ENCODE measurements around the gene CFAP45. TPM values are rescaled to one million over a fixed set of nuclear protein-coding genes. Genes with fewer than 3 reads are reported as not detected.

Gene CFAP45
- polyA plus RNA-seq, 1 of the 3 experiments (the other 2 are of a cell fraction), result 0.74 TPM

DNA sequence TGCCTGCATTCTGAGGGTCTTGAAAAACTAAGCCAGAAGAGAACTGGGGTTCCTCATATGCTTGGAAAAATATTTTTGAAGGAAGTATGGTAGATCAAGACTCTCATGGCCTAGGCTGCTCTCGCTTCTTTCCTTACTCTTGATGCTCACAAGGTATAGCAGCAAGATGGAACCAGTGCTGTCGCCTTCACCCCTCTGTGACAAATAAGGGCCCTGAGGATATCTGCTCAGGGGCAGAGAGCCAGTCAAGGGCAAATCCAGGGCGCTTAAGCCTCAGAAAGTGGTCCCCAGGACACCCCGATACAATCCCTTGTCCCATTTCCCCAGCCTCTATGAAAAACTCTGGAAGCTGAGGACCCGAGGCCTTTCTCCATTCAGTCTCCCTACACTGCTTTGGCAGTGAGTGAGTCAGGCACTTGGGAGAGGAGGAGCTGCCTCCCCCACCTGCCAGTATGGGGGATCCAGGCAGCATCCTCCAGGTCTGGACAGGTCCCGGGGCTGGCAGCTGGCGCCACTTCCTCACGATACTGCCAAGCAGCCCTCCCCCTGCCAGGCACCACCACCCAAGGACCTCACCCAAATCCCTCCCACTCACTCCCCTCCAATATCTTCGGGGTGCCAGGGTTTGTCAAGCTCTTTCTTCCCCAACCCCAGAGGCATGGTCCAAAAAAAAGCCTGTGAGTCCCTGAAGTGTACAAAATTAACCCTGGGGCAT, 44.1 kb upstream of the CFAP45 start:
- H3K4me2 ChIP-seq, result peak overlapping the region; percentile 92; the same call in 1 of the 2 replicates
- WGBS (ENCODE audit: low lambda C conversion rate), result 84% methylated on average over 8 of the region's 9 CpGs
- DNase-seq, result no peak
- TF ChIP-seq, protein P1, sequence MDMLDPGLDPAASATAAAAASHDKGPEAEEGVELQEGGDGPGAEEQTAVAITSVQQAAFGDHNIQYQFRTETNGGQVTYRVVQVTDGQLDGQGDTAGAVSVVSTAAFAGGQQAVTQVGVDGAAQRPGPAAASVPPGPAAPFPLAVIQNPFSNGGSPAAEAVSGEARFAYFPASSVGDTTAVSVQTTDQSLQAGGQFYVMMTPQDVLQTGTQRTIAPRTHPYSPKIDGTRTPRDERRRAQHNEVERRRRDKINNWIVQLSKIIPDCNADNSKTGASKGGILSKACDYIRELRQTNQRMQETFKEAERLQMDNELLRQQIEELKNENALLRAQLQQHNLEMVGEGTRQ (IDR thresholded peaks at IDR 0.05; ENCODE audit: borderline replicate concordance, low read depth, low read length), result no peak
- TF ChIP-seq, protein P2, sequence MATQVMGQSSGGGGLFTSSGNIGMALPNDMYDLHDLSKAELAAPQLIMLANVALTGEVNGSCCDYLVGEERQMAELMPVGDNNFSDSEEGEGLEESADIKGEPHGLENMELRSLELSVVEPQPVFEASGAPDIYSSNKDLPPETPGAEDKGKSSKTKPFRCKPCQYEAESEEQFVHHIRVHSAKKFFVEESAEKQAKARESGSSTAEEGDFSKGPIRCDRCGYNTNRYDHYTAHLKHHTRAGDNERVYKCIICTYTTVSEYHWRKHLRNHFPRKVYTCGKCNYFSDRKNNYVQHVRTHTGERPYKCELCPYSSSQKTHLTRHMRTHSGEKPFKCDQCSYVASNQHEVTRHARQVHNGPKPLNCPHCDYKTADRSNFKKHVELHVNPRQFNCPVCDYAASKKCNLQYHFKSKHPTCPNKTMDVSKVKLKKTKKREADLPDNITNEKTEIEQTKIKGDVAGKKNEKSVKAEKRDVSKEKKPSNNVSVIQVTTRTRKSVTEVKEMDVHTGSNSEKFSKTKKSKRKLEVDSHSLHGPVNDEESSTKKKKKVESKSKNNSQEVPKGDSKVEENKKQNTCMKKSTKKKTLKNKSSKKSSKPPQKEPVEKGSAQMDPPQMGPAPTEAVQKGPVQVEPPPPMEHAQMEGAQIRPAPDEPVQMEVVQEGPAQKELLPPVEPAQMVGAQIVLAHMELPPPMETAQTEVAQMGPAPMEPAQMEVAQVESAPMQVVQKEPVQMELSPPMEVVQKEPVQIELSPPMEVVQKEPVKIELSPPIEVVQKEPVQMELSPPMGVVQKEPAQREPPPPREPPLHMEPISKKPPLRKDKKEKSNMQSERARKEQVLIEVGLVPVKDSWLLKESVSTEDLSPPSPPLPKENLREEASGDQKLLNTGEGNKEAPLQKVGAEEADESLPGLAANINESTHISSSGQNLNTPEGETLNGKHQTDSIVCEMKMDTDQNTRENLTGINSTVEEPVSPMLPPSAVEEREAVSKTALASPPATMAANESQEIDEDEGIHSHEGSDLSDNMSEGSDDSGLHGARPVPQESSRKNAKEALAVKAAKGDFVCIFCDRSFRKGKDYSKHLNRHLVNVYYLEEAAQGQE (IDR thresholded peaks at IDR 0.05; ENCODE audit: low read depth, low read length), result no peak
- TF ChIP-seq FOXJ3 (CRISPR knock-in tag; IDR thresholded peaks at IDR 0.05) (no peak), RAD21 (IDR thresholded peaks at IDR 0.05; ENCODE audit: low read length) (no peak), SMC3 (IDR thresholded peaks at IDR 0.05; ENCODE audit: low read depth, low read length) (no peak), FOSL2 (IDR thresholded peaks at IDR 0.05; ENCODE audit: borderline replicate concordance, low read depth) (no peak), GABPA (IDR thresholded peaks at IDR 0.05; ENCODE audit: low read depth) (no peak), TAF1 (IDR thresholded peaks at IDR 0.05; ENCODE audit: borderline replicate concordance, low read depth, low read length) (no peak), RFX5 (IDR thresholded peaks at IDR 0.05; ENCODE audit: low read length) (no peak), ELF1 (IDR thresholded peaks at IDR 0.05) (no peak), RXRA (IDR thresholded peaks at IDR 0.05; ENCODE audit: borderline replicate concordance, low read depth) (no peak), GATA2 (CRISPR knock-in tag; IDR thresholded peaks at IDR 0.05) (no peak), JUND (IDR thresholded peaks at IDR 0.05) (no peak), NRF1 (IDR thresholded peaks at IDR 0.05; ENCODE audit: low read depth, low read length) (no peak), MXI1 (IDR thresholded peaks at IDR 0.05; ENCODE audit: low read depth, low read length) (no peak)
- TF ChIP-seq, protein P3, sequence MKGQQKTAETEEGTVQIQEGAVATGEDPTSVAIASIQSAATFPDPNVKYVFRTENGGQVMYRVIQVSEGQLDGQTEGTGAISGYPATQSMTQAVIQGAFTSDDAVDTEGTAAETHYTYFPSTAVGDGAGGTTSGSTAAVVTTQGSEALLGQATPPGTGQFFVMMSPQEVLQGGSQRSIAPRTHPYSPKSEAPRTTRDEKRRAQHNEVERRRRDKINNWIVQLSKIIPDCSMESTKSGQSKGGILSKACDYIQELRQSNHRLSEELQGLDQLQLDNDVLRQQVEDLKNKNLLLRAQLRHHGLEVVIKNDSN (IDR thresholded peaks at IDR 0.05; ENCODE audit: borderline replicate concordance, low read depth), result no peak
- TF ChIP-seq, protein P4, sequence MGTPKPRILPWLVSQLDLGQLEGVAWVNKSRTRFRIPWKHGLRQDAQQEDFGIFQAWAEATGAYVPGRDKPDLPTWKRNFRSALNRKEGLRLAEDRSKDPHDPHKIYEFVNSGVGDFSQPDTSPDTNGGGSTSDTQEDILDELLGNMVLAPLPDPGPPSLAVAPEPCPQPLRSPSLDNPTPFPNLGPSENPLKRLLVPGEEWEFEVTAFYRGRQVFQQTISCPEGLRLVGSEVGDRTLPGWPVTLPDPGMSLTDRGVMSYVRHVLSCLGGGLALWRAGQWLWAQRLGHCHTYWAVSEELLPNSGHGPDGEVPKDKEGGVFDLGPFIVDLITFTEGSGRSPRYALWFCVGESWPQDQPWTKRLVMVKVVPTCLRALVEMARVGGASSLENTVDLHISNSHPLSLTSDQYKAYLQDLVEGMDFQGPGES (IDR thresholded peaks at IDR 0.05; ENCODE audit: low read depth, low read length), result no peak
- CTCF ChIA-PET, result interaction anchor here (0.6 to 6.3 kb wide), 9 partner anchors 8 to 145 kb away, joined by 3 to 101 read pairs (median 4); partner anchors contain the start of gene TAGLN2
- no peaks in the 10 kb centered on the region for H3F3A ChIP-seq (replicated peaks; ENCODE audit: insufficient read depth)
- H3K4me3 ChIP-seq (ENCODE audit: low read depth in 2 of 2, low read length in 1 of 2), result no peak overlapping the region; a peak in 1 of 4 replicates
- no peaks in the 10 kb centered on the region for H3K36me3 ChIP-seq (replicated peaks in 1 of 2; ENCODE audit: control insufficient read depth in 1 of 2, insufficient read depth in 2 of 2, low read length in 1 of 2)
- H2AFZ ChIP-seq (ENCODE audit: low read depth), result no peak overlapping the region
- H3K79me2 ChIP-seq (ENCODE audit: insufficient read depth), result no peaks in the 10 kb centered on the region
- no peaks in the 10 kb centered on the region; the same call in 1 of the 2 replicates for H3K27me3 ChIP-seq (ENCODE audit: insufficient read depth)
- no peaks in the 10 kb centered on the region for H3K9me3 ChIP-seq
- no peaks in the 10 kb centered on the region for H4K20me1 ChIP-seq (ENCODE audit: insufficient read depth)
- no peak overlapping the region for H3K27ac ChIP-seq (ENCODE audit: low read depth in 2 of 2, low read length in 1 of 2)
- POLR2A ChIA-PET, result no interaction called here
- no peak overlapping the region for H3K9ac ChIP-seq
- H3K4me1 ChIP-seq (ENCODE audit: control insufficient read depth in 1 of 2, insufficient read depth in 2 of 2, low read depth in 1 of 2, low read length in 1 of 2), result peaks cover 0 to 36% of the 10 kb centered on the region in 2 experiments; a peak in 1 of 4 replicates
- no peaks in the 10 kb centered on the region for H3K9me2 ChIP-seq

All from SK-N-SH (cell line).